SK-MEL-5 (cell line): ENCODE results near the gene C1orf174. TPM values are rescaled to one million over a fixed set of nuclear protein-coding genes. Genes with fewer than 3 reads are reported as not detected.
"Not testable (repeated sequence)": the region's sequence is repeated elsewhere in the genome, so short reads cannot be mapped to it uniquely, and the experiment has no call there.

Experiments
- DNase-seq: peaks from one replicate; pipeline ENCODE4 v3.0.0-alpha.2; 2016; ENCODE audit warnings: low read depth, low spot score
- in situ Hi-C: cut with HindIII; loops from 2 replicates; pipeline ENCODE4 v1.10.0; 2016; ENCODE audit warnings: low sequenced_read_pairs, high pct_unique_total_duplicates, low pct_unique_long_range_greater_than_20kb
- total RNA-seq: library from RNA; depleted of rRNA; stranded (reverse); fragments of >200 nt; shearing (Covaris generic); gene quantifications from 2 replicates; pipeline ENCODE4 v1.2.3, GENCODE V29; 2014

Gene C1orf174
- total RNA-seq, 1 experiment from 2014 or later, result 21.7 TPM

DNA sequence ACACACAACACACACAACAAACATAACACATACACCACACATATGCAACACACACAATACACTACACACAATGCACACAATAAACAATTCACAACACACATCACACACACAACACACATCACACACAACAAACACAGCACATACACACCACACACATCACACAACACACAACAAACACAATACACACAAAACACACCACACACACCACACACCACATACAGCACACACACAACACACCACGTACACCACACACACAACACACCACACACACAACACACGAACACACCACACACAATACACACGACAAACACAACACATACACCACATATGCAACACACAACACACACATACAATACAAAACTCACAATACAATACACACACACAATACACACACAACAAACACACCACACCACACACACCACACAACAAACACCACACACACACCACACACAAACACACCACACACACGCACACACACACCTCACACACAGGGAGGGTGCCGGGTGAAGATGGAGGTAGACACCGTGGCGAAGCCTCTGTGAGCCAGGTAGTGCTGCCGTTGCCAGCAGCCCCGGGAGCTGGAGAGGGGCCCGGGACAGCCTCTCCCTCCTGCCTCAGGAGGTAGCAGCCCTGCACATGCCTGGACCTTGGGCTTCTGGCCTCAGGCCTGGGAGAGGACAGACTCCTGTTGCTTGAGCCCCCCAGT lies 30.4 kb upstream of the C1orf174 start:
- in situ Hi-C loops, result no loop called here
- no peak for DNase-seq

DNA sequence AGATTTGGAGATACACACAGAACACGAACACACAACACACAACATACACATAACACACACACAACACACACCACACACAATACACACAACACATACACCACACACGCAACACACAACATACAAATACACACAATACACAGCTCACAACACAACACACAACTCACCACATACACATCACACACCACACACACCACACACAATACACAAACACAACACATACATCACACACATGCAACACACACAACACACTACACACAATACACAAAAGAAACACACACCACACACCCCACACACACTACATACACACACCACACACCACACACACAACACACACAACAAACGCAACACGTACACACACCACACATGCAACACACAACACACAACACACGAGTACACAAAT lies 29.1 kb upstream of the C1orf174 start:
- no peak for DNase-seq
- in situ Hi-C loops, result no loop called here

DNA sequence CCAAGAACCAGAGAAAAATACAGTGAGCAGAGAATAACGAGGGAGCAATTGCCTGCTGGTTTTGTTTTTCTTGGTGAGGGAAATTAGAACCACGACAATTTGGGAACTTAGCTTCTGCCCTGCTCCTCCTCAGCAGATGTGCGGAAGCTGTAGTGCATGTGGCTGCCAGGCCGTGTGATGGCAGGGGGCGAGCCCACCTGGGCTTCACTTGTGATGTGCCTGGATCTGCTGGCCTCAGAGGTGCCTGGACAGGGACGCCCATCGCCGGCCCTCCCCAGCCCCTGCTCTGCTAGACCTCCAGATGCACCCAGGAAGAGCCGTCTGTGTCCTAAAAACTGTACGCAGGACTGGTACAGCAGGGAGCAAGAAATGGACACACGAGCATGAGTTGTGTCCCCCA lies 28.5 kb upstream of the C1orf174 start:
- DNase-seq, result no peak
- in situ Hi-C loops, result no loop called here

DNA sequence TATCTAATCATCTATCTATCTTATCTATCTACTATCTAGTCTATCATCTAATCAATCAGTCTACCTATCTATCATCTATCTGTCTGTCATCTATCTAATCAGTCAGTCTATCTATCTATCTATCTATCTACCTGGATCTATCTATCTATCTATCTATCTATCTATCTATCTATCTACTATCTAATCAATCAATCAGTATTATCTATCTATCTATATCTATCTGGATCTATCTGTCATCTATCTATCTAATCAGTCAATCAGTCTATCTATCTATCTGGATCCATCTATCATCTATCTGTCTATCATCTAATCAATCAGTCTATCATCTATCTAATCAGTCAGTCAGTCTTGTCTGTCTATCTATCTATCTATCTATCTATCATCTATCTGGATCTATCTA lies 26.9 kb upstream of the C1orf174 start:
- in situ Hi-C loops, result no loop called here
- no peak for DNase-seq

DNA sequence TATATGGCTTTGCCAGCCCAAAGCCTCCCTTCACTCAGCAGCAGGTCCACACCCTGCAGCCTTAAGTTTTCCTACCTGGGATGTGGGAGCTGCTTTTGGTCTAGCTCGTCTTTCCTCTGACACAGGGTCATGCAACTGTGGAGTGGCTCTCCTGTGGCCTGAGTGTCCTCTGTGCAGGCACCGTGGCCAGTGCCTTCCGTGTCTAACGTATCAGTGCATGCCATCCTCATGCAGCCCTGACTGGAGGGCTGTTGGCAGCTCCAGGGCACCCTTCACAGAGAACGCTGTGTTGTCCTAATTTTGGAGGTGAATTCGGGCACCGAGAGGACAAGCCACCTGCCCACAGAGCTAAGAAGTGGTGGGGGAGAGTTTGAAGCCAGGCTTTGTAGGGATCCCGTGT lies 25.7 kb upstream of the C1orf174 start:
- in situ Hi-C loops, result no loop called here

DNA sequence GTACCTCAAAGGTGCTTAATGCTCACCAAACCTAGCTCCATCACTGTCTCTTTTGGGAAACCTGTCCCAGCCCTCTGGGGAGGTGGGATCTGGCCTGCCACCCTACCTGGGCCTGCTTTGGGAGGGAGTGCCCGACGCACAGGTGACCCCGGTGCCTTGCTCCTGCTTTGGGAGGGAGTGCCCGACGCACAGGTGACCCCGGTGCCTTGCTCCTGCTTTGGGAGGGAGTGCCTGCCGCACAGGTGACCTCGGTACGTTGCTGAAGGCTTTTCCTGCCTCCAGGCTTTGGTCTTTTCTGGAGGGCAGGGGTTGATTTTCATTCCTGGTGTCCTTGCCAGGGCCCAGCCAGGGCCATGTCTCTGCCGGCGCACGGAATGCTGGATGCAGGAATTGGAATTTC lies 25.2 kb upstream of the C1orf174 start:
- no peak for DNase-seq
- in situ Hi-C loops, result no loop called here

More for the DNA sequence above, 25.7 kb upstream of the C1orf174 start:
- DNase-seq, result no peak

DNA sequence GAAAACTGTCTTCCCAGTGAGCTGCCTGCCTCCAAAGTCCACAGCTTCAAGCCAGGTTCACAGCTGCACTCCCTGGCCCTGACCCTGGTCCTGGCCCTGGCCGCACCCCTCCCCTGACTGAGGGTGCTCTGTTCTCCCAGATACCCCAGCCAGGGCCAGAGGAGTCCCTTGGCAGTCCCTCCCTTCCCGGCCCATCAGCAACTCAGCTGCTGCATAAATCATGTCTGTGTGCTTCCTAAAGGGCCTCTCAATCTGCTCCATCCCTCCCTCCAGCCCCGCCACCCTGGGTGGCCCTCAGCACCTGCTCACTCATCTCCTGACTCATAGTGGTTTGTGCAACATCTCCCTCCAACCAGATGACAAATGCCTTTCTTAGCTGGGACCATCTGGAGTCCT lies 24.8 kb upstream of the C1orf174 start:
- in situ Hi-C loops, result no loop called here
- DNase-seq, result no peak

DNA sequence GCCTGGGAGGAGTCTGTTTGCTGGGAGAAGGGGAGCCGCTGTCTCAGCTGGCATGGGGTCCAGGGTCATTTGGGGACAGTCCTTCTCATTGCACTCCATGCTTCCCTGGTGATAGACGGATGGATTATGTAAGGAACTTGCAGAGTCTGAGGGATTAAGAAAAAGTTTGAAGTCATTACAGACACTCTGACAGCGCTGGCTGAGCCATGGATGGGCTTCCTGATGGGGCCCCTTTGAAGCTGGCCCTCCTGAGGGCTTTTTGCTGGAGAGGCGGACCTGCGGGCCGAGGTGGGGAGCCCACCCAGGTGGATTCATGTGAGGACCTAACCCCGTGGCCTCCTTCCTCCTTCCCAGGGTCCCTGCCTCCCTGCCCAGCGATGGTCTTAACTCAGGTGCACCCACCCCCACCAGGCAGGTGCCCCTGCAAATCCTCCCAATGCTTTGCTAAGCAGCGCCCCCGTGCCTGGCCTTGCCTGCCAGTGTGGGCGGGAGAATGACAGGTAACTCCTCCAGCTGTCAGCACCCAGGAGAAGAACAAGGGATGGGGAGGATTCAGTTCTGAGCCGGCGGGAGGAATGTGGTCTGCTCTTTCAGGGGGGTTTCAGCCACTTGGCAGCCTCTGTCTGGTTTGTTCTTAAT lies 24.2 kb upstream of the C1orf174 start:
- in situ Hi-C loops, result no loop called here
- no peak for DNase-seq

DNA sequence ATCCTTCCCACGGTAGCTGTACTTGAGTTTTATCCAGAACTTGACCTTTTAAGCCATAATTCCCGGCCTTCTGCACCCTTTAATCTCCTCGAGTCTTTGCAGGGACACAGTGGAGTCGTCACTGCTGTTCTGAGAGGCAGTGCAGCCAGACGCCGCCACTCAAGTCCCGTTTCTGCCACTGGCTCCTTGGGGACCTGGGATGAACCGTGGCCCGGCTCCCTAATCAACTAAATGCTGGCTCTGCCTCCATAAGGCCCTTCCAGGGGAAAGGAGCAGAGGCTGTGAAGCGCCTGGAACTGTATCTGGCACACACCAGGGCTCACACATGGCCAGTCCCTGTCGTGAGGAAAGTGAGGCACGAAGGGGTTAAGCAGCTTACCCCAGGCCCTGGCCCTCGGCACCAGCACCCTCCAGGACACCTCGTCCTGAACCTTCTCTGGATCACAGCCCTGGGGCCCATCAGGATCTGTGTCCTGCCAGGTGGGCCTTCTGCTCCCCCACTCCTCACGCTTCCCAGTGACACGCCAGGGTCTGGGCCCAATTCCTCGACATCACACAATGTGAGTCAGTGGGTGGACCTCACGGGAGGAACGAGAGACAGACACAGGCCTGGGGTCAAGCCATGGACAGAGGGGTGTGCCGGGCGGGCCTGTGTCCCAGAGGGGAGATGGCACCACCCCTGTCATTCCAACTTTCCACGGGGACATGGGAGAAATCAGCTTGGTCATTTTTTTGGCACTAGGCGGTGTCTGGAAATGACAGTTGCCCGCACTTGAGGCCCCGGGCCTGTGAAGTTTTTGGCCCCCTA lies 23.5 kb upstream of the C1orf174 start:
- in situ Hi-C loops, result no loop called here
- DNase-seq, result no peak

DNA sequence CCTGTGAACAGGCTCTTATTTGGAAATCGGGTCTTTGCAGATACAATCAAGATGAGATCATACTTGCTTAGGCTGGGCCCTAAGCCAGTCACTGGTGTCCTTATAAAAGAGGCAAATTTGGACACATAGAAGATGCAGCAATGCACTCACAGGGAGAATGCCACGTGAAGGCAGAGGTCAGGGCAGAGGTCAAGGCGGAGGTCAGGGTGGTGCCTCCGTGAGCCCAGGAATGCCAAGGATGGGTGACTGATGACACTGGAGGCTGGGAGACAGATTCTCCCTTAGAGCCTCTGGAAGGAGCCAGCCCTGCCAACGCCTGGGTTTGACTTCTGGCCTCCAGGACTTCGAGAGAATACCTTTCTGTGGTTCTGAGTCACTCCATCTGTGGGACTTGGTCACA lies 22.8 kb upstream of the C1orf174 start:
- in situ Hi-C loops, result no loop called here
- DNase-seq, result no peak

DNA sequence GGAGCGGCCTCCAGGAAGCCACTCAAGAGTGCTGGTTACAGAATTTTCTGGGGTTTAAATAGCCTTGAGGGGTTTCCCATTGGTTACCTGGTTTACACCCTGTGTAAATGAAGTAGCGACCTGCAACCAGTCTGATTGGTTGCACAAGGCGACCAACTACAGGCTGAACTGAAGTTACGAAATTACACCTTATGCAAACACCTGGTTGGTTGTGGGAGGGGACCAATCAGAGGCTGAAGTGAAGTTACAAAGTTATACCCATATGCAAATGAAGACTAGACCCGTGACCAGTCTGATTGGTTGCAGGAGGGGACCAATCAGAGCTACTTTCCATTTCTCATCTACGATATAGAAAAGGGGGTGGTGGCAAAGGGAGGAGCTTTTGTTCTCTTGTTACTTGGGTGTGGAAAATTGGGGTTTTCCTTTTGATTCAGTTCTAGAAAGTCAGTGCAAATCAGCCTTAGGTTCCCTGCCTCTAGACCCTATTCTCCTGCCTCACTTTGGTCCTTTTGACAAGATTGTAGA lies 22.2 kb upstream of the C1orf174 start:
- in situ Hi-C loops, result no loop called here

DNA sequence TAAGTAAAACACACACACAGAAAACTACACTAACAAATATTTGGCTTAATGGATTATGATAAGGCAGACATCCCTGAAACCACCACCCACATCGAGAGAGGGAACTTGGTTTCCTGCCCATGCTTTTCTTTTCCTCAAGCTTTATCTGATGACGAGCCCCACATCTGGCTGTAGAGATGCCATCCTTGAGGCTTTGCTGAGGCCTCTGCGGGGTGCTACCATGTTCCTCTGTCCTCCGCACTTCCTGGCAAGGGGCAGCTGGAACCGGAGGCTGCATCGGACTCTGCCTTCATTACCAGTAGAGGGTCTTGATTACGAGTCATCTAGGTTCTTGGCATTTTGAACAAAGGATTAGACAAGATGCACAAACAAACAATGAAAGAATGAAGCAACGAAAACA lies 21.7 kb upstream of the C1orf174 start:
- in situ Hi-C loops, result no loop called here
- DNase-seq, result no peak

More for the DNA sequence above, 22.2 kb upstream of the C1orf174 start:
- no peak for DNase-seq

DNA sequence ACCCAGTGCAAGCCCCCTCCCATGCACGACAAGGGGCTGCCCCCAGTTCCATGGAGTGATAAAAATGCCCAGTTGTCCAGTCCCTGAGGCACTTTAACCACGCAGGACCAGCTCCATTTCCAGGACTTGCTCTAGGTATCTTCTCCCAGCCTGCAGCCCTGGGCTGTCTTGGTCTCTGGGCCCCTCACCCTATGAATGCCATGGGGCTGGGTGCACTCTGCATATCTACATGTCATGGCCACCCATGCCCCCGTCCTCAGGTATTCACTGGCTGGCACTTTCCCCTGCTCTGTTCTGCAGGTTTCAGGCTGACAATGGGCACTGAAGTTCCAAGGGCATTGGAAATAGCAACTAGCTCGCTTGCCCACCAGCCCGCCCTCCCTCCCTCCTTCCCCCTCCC lies 19.6 kb upstream of the C1orf174 start:
- in situ Hi-C loops, result no loop called here
- DNase-seq, result no peak

DNA sequence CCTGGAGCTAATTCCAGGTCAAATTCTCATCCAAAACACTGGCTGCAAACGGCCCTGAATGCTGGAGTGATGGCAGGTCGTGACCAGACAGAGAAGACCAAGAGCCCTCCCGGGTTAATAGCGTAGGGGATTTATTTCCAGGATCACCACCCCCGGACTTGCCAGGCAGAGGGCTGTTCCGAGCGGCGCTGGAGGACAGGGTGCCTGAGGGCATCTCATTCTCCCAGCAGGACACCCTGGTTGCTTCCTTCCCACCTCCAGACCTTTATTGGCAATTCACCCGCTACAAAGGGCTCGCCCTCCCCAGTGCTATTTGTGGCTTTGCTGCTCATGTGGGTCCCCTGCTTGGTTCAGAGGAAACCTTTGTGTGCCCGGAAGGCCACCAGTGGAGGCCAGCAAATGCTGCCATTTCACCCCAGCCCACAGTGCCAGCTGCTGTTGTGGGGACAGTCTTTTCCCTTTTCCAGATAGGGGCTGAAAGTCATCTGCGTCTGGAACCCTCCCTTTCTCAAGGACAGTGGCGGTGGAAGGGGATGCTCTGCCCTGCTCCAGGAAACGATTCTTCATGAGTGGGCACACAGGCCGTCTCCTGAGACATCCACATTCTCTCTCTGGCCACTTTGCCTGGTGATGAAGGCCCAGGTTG lies 19.0 kb upstream of the C1orf174 start:
- DNase-seq, result no peak
- in situ Hi-C loops, result no loop called here

DNA sequence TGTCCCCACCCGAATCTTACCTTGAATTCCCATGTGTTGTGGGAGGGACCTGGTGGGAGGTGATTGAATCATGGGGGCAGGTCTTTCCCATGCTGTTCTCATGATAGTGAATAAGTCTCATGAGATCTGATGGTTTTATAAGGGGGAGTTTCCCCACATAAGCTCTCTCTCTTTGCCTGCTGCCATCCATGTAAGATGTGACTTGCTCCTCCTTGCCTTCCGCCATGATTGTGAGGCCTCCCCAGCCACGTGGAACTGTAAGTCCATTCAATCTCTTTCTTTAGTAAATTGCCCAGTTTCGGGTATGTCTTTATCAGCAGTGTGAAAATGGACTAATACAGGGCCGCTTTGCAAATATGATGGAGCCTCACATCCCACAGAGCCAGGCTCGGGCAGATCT lies 18.3 kb upstream of the C1orf174 start:
- in situ Hi-C loops, DNase-seq: not testable (repeated sequence)

DNA sequence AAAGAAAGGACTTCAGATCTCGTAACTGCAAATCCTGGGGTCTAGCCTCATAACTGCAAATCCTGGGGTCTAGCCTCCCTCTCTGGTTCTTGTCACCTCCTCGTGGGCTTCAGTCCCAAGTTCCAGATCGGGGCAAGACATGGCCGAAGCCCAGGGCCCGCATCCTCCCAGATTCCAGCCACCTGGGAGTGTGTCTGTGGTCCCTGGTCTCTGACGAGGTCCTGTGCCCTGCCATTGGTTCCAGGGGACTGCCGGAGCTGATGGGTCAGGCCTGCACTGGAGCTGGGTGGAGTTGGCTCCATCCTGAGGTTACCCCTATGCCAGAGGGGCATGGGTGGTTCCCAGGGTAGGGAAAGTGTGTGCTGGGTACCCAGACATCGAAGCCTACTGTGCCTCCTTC lies 17.7 kb upstream of the C1orf174 start:
- DNase-seq, result no peak
- in situ Hi-C loops, result no loop called here

DNA sequence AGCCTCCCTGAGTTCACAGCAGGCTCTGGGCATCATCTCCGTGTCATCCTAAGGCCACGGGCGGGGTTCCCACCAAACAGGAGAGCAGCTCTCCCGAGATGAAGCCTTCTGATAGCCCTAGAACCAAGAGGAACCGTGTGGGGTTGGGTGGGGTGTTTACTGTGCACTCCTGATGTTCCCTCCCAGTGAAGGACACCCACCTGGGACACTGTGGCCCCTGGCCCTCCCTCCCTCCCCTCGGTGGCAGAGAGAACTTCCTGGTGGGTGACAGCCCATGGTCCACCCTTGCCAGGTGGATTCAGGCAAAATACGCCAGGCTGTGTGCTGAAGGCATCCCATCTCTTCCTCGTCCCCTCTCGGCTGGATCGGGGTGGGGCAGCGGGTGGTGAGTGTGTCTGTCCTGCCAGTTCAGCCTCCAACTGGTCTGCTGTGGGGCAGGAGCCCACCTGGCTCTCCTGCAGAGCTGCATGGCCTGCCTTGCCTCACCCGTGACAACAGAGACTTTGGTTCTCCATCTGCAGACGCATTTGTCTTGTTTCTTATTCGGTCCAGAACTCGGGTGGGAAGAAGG lies 15.6 kb upstream of the C1orf174 start:
- in situ Hi-C loops, result no loop called here
- no peak for DNase-seq

DNA sequence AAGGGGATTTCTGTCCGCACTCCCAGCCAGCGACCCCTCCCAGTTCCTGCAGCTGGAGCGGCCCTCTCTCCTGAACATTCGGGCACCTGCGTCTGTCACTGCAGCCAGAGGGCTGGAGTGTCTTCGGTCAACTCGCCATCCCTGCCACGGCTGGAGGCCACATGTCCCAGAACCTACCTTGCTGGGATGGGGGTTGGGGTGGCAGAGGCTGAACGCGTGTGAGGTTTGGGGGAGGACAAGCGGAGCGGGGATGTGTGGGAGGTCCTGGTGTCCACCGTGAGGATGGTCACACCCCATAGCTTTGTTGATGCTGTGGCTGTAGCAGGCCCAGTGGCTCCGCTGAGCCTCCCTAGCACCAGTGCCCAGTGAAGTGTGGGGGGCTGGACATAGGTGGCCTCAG lies 14.8 kb upstream of the C1orf174 start:
- in situ Hi-C loops, result no loop called here
- no peak for DNase-seq
